K562 (cell line): Measurements from ENCODE around the gene SPATA25. TPM values are rescaled to one million over a fixed set of nuclear protein-coding genes. Genes with fewer than 3 reads are reported as not detected.

Experiments
- ELF1 ChIP-seq: fragments of 200-800 bp; sonication (Bioruptor generic); IDR thresholded peaks from 2 replicates; pipeline ENCODE4 v1.6.1; 2016; ENCODE audit warnings: missing genetic modification characterization, missing compliant biosample characterization
- FUS ChIP-seq: fragments of 200-400 bp; formaldehyde crosslinking; optimal IDR thresholded peaks from 2 replicates; pipeline ENCODE3; 2017; ENCODE audit warnings: low read depth, low read length
- GATAD2B ChIP-seq: fragments of 450-650 bp; IDR thresholded peaks from 2 replicates; pipeline ENCODE4 v1.6.1; 2017; ENCODE audit warnings: mild to moderate bottlenecking, borderline replicate concordance
- HDAC1 ChIP-seq, 2 experiments: fragments of 450-650 bp; IDR thresholded peaks; 2 replicates each; pipeline ENCODE4 v1.6.1; 2016 to 2017; ENCODE audit warnings: inconsistent platforms in 1 of 2, mild to moderate bottlenecking in 1 of 2, moderate library complexity in 1 of 2
- KLF6 ChIP-seq: fragments of 250-450 bp; sonication (Bioruptor Pico); IDR thresholded peaks from 2 replicates; pipeline ENCODE4 v1.4.0; 2020; ENCODE audit warnings: mild to moderate bottlenecking, moderate library complexity, borderline replicate concordance
- POLR2A ChIP-seq: fragments of 450-650 bp; conservative IDR thresholded peaks from 2 replicates; pipeline ENCODE4 v1.6.1; 2016
- SMAD4 ChIP-seq: fragments of 250-450 bp; sonication (Bioruptor Pico); conservative IDR thresholded peaks from 2 replicates; pipeline ENCODE4 v1.8.0; 2021; ENCODE audit warnings: inconsistent platforms, mild to moderate bottlenecking, moderate library complexity
- TAF9B ChIP-seq: fragments of 450-650 bp; IDR thresholded peaks from 2 replicates; pipeline ENCODE4 v1.6.1; 2018; ENCODE audit warnings: mild to moderate bottlenecking; ENCODE audit not compliant: partially characterized antibody
- TAL1 ChIP-seq: fragments of 450-650 bp; IDR thresholded peaks from 2 replicates; pipeline ENCODE4 v1.6.1; 2016; ENCODE audit warnings: mild to moderate bottlenecking
- ZFX ChIP-seq: sonication (generic); formaldehyde crosslinking; IDR thresholded peaks from 2 replicates; pipeline ENCODE4 v1.8.0; 2022; ENCODE audit warnings: mild to moderate bottlenecking, missing genetic modification reagents, moderate library complexity
- ZNF143 ChIP-seq: sonication (generic); formaldehyde crosslinking; IDR thresholded peaks from 2 replicates; pipeline ENCODE4 v1.9.0; 2022; ENCODE audit warnings: mild to moderate bottlenecking, missing genetic modification reagents
- ZNF184 ChIP-seq: sonication (generic); formaldehyde crosslinking; IDR thresholded peaks from 2 replicates; pipeline ENCODE4 v1.5.0; 2020; ENCODE audit warnings: missing genetic modification reagents
- ZNF197 ChIP-seq: fragments of 200-800 bp; sonication (Bioruptor generic); IDR thresholded peaks from 2 replicates; pipeline ENCODE4 v1.6.1; 2016; ENCODE audit warnings: low read depth, missing genetic modification characterization, missing compliant biosample characterization
- ZNF668 ChIP-seq: fragments of 250-450 bp; sonication (Bioruptor Pico); IDR thresholded peaks from 2 replicates; pipeline ENCODE4 v1.8.0; 2022; ENCODE audit warnings: mild to moderate bottlenecking, inconsistent platforms
- polyA plus RNA-seq, 8 experiments: library from polyadenylated mRNA; depleted of rRNA in 4 of 8; stranded (reverse) in 5 of 8; unstranded in 3 of 8; fragments of >200 nt; fragmentation: Nextera tagmentation in 2 of 8; fragmentation: Illumina TruSeq in 1 of 8; extraction: Ambion mirVana in 2 of 8; extraction: Trizol in 1 of 8; gene quantifications; 2 replicates each; pipeline versions ENCODE4 v1.2.1 to v1.2.3, GENCODE V29; 2011 to 2014; ENCODE audit warnings: inconsistent platforms in 1 of 8, missing spikeins in 1 of 8
- total RNA-seq, 7 experiments: library from RNA; depleted of rRNA in 6 of 7; stranded (reverse); fragments of >200 nt in 6 of 7; fragmentation: Illumina TruSeq in 2 of 7; extraction: Trizol in 2 of 7; gene quantifications; 2 replicates each; pipeline versions ENCODE4 v1.2.1 to v1.2.3, GENCODE V29; 2011 to 2021; ENCODE audit warnings: low replicate concordance in 1 of 7
- TF ChIP-seq, protein P1 (sequence below): fragments of 450-650 bp; IDR thresholded peaks from 2 replicates; pipeline ENCODE4 v1.6.1; 2018; ENCODE audit not compliant: partially characterized antibody
- TF ChIP-seq, protein P2 (sequence below), 2 experiments: IDR thresholded peaks; 2 replicates each; pipeline ENCODE4 v1.6.1; 2012; ENCODE audit warnings: improper control_type of control experiment in 2 of 2, low read depth in 2 of 2, low read length in 2 of 2, borderline replicate concordance in 1 of 2
- TF ChIP-seq, protein P3 (sequence below): IDR thresholded peaks from 2 replicates; pipeline ENCODE4 v1.6.1; 2011; ENCODE audit not compliant: insufficient read length; ENCODE audit errors: extremely low read depth
- TF ChIP-seq, protein P4 (sequence below): fragments of 250-450 bp; sonication (Bioruptor Pico); IDR thresholded peaks from 2 replicates; pipeline ENCODE4 v1.8.0; 2022; ENCODE audit warnings: moderate library complexity, mild to moderate bottlenecking, inconsistent platforms

The SPATA25 gene
- total and polyA plus RNA-seq, 9 of the 15 experiments (the other 6 are each of a cell fraction or from before 2014, with no cell fraction given) = 0.21 to 0.95 (median 0.53) TPM; not detected in 3

DNA sequence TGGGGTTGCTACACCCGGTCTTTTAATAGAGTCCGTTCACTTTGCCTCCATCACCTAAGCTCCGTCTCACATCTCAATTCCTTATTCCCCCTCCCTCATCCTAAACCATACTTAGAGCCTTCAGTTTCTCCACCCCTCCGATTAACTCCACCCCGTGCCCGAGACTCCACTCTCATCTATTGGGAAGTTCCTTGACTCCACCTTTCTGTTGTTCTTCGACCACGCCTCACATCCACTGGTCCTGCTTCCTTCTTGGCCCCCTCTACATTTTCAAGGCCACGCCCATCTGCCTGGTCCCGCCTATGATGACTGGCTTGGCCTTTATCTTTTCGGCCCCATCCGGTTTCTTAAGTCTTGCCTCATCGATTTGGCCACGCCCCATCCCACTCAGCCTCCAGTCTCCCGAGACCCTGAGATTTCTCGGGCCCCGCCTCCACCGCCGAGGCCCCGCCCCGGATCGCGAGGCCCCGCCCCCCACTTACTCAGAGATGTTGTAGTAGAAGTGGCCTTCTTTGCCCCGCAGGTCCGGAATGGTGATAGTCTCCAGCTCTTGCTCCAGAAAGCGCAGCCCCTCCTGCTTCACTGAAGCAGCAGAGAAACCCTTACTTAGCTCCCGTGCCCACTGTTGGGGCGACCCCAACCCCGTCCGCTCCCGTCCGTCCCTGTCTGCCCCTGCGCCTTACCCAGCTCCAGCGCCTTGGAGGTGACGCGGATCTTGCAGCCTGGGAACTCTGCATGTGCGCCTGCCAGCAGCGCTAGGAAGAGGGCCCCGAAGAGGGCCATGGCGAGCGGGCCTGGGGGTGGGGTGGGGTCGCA is 23.5 kb upstream of the SPATA25 start (continued):
- TF ChIP-seq, protein P1, sequence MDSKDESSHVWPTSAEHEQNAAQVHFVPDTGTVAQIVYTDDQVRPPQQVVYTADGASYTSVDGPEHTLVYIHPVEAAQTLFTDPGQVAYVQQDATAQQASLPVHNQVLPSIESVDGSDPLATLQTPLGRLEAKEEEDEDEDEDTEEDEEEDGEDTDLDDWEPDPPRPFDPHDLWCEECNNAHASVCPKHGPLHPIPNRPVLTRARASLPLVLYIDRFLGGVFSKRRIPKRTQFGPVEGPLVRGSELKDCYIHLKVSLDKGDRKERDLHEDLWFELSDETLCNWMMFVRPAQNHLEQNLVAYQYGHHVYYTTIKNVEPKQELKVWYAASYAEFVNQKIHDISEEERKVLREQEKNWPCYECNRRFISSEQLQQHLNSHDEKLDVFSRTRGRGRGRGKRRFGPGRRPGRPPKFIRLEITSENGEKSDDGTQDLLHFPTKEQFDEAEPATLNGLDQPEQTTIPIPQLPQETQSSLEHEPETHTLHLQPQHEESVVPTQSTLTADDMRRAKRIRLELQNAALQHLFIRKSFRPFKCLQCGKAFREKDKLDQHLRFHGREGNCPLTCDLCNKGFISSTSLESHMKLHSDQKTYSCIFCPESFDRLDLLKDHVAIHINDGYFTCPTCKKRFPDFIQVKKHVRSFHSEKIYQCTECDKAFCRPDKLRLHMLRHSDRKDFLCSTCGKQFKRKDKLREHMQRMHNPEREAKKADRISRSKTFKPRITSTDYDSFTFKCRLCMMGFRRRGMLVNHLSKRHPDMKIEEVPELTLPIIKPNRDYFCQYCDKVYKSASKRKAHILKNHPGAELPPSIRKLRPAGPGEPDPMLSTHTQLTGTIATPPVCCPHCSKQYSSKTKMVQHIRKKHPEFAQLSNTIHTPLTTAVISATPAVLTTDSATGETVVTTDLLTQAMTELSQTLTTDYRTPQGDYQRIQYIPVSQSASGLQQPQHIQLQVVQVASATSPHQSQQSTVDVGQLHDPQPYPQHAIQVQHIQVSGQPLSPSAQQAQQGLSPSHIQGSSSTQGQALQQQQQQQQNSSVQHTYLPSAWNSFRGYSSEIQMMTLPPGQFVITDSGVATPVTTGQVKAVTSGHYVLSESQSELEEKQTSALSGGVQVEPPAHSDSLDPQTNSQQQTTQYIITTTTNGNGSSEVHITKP = peak; percentile 92
- peak; percentile 72 for TF ChIP-seq TAF9B
- no peak for TF ChIP-seq ZNF668 (CRISPR knock-in tag)
- TF ChIP-seq GATAD2B = no peak
- no peak for TF ChIP-seq ZNF197
- no peak for TF ChIP-seq FUS
- TF ChIP-seq, protein P2, sequence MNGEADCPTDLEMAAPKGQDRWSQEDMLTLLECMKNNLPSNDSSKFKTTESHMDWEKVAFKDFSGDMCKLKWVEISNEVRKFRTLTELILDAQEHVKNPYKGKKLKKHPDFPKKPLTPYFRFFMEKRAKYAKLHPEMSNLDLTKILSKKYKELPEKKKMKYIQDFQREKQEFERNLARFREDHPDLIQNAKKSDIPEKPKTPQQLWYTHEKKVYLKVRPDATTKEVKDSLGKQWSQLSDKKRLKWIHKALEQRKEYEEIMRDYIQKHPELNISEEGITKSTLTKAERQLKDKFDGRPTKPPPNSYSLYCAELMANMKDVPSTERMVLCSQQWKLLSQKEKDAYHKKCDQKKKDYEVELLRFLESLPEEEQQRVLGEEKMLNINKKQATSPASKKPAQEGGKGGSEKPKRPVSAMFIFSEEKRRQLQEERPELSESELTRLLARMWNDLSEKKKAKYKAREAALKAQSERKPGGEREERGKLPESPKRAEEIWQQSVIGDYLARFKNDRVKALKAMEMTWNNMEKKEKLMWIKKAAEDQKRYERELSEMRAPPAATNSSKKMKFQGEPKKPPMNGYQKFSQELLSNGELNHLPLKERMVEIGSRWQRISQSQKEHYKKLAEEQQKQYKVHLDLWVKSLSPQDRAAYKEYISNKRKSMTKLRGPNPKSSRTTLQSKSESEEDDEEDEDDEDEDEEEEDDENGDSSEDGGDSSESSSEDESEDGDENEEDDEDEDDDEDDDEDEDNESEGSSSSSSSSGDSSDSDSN (IDR thresholded peaks at IDR 0.05; ENCODE audit: borderline replicate concordance in 1 of 2, low read depth in 2 of 2, low read length in 2 of 2) = 0 out of 4 replicates have a peak, but pooled peaks of 1 of the 2 experiments have one; percentile 42
- TF ChIP-seq, protein P3, sequence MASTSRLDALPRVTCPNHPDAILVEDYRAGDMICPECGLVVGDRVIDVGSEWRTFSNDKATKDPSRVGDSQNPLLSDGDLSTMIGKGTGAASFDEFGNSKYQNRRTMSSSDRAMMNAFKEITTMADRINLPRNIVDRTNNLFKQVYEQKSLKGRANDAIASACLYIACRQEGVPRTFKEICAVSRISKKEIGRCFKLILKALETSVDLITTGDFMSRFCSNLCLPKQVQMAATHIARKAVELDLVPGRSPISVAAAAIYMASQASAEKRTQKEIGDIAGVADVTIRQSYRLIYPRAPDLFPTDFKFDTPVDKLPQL = no peak
- no peak for TF ChIP-seq ZNF143
- TF ChIP-seq HDAC1 (IDR thresholded peaks at IDR 0.05) = peak in 1 of 2 experiments; percentile 4; a peak in 1 of 4 replicates
- peak; percentile 92 for TF ChIP-seq POLR2A
- peak; percentile 27; the same call in 1 of the 2 replicates for TF ChIP-seq TAL1
- TF ChIP-seq ZNF184 (CRISPR knock-in tag) = no peak
- TF ChIP-seq, protein P4, sequence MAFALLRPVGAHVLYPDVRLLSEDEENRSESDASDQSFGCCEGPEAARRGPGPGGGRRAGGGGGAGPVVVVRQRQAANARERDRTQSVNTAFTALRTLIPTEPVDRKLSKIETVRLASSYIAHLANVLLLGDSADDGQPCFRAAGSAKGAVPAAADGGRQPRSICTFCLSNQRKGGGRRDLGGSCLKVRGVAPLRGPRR (CRISPR knock-in tag) = no peak
- peak; percentile 59; the same call in 1 of the 2 replicates for TF ChIP-seq SMAD4 (CRISPR knock-in tag)
- peak; percentile 68 for TF ChIP-seq ZFX (CRISPR knock-in tag)
- peak; percentile 51; the same call in 1 of the 2 replicates for TF ChIP-seq ELF1 (tag)
- no peak for TF ChIP-seq KLF6 (CRISPR knock-in tag)
